HCT116 (cell line): ENCODE data around the gene ADAM21. TPM values are rescaled to one million over a fixed set of nuclear protein-coding genes. Genes with fewer than 3 reads are reported as not detected.

Experiments
- ATAC-seq: fragments of 200-7000 bp; cut with Tn5 transposase; 2 replicates; pipeline ENCODE4 v1.9.1; 2020; ENCODE audit warnings: mild to moderate bottlenecking, moderate library complexity
- BruUV-seq: library from RNA; stranded (reverse); fragments of 400-500 nt; replicated peaks from 2 replicates; lab custom pipeline; 2021; lab: Mats Ljungman, UMichigan
- CTCF ChIA-PET: fragments of 300-600 bp; sonication (Branson Sonifier 250); formaldehyde crosslinking; loops from one replicate; lab custom pipeline; 2021; ENCODE audit warnings: antibody characterized with exemption; lab: Charles Lee
- POLR2A ChIA-PET: fragments of 300-600, 350-600 bp; sonication (Branson Sonifier 250); formaldehyde crosslinking; loops from one replicate; lab custom pipeline; 2021; ENCODE audit warnings: antibody characterized with exemption; lab: Charles Lee
- RAD21 ChIA-PET, 2 experiments: fragments of 300-600 bp; sonication (Branson Sonifier 250); formaldehyde crosslinking; loops; one replicate each; lab custom pipeline; 2023; ENCODE audit warnings: low total read pairs in 2 of 2; ENCODE audit not compliant: uncharacterized antibody in 2 of 2, unreplicated experiment in 2 of 2, low non-redundant PET in 1 of 2; lab: Charles Lee
- DNase-seq: peaks from one replicate; pipeline ENCODE4 v3.0.0-alpha.2; 2010; ENCODE audit warnings: low read depth, low spot score
- H2AFZ ChIP-seq: fragments of 200-600 bp; shearing (Covaris generic), sonication (generic); 2 replicates; pipeline ENCODE4 v1.6.1; 2017; ENCODE audit warnings: low read depth, mixed run types, mixed read lengths, antibody characterized with exemption, low read length; ENCODE audit not compliant: poor library complexity, severe bottlenecking
- H3K27ac ChIP-seq: 2 replicates; pipeline ENCODE4 v1.5.1; 2012; ENCODE audit warnings: low read depth, low read length
- H3K27me3 ChIP-seq: fragments of 200-600 bp; sonication (generic); 2 replicates; pipeline ENCODE4 v1.6.1; 2016; ENCODE audit warnings: mixed run types, low read length, mixed read lengths; ENCODE audit not compliant: insufficient read depth
- H3K36me3 ChIP-seq, 2 experiments: fragments of 200-500 bp in 1 of 2; fragments of 200-600 bp in 1 of 2; sonication (Bioruptor generic) in 1 of 2; sonication (generic) in 1 of 2; 2 replicates each; pipeline versions ENCODE4 v1.5.1 to v1.6.1; 2014 to 2016; ENCODE audit warnings: low read length in 2 of 2, inconsistent platforms in 1 of 2, mixed read lengths in 1 of 2, mixed run types in 1 of 2; ENCODE audit not compliant: insufficient read depth in 2 of 2, control insufficient read depth in 1 of 2
- H3K4me1 ChIP-seq, 2 experiments: fragments of 200-600 bp in 1 of 2; sonication (generic) in 1 of 2; 2 replicates each; pipeline versions ENCODE4 v1.5.1 to v1.6.1; 2012 to 2017; ENCODE audit warnings: low read length in 2 of 2, inconsistent platforms in 1 of 2, mild to moderate bottlenecking in 1 of 2, mixed read lengths in 1 of 2, mixed run types in 1 of 2, moderate library complexity in 1 of 2; ENCODE audit not compliant: insufficient read depth in 2 of 2, control insufficient read depth in 1 of 2
- H3K4me2 ChIP-seq: fragments of 200-600 bp; sonication (generic); 2 replicates; pipeline ENCODE4 v1.6.1; 2017; ENCODE audit warnings: mixed run types, low read length, mixed read lengths
- H3K4me3 ChIP-seq, 2 experiments: fragments of 200-600 bp in 1 of 2; sonication (generic) in 1 of 2; replicated peaks in 1 of 2; 2 replicates each; pipeline ENCODE4 v1.5.1; 2011 to 2016; ENCODE audit warnings: low read length in 2 of 2, control low read depth in 1 of 2, low read depth in 1 of 2, mild to moderate bottlenecking in 1 of 2, mixed read lengths in 1 of 2, mixed run types in 1 of 2
- H3K79me2 ChIP-seq: fragments of 200-600 bp; sonication (generic); 2 replicates; pipeline ENCODE4 v1.6.1; 2017; ENCODE audit warnings: mild to moderate bottlenecking, mixed run types, low read length, moderate library complexity, mixed read lengths; ENCODE audit not compliant: insufficient read depth
- H3K9ac ChIP-seq: fragments of 200-600 bp; sonication (generic); 2 replicates; pipeline ENCODE4 v1.6.1; 2016; ENCODE audit warnings: low read length, mixed read lengths
- H3K9me2 ChIP-seq: fragments of 200-600 bp; sonication (generic), shearing (Covaris generic); 2 replicates; pipeline ENCODE4 v1.6.1; 2017; ENCODE audit warnings: mixed run types, mild to moderate bottlenecking, moderate library complexity; ENCODE audit not compliant: insufficient read depth
- H3K9me3 ChIP-seq, 2 experiments: fragments of 200-500 bp in 1 of 2; fragments of 200-600 bp in 1 of 2; sonication (Bioruptor generic) in 1 of 2; sonication (generic) in 1 of 2; 2 replicates each; pipeline ENCODE4 v1.6.1; 2014 to 2017; ENCODE audit warnings: low read length in 2 of 2, mixed read lengths in 2 of 2, inconsistent platforms in 1 of 2, low read depth in 1 of 2, mild to moderate bottlenecking in 1 of 2, mixed run types in 1 of 2, moderate library complexity in 1 of 2; ENCODE audit not compliant: control insufficient read depth in 1 of 2, insufficient read depth in 1 of 2
- H4K20me1 ChIP-seq: fragments of 200-600 bp; sonication (generic), shearing (Covaris generic); 2 replicates; pipeline ENCODE4 v1.6.1; 2017; ENCODE audit warnings: mixed run types, mild to moderate bottlenecking, moderate library complexity; ENCODE audit not compliant: insufficient read depth
- CTCF ChIP-seq, 3 experiments: fragments of 200-600 bp in 1 of 3; sonication (generic) in 1 of 3; IDR thresholded peaks in 2 of 3; conservative IDR thresholded peaks in 1 of 3; 2 replicates each; pipeline ENCODE4 v1.5.1; 2012 to 2017; ENCODE audit warnings: low read depth in 2 of 3, low read length in 2 of 3, antibody characterized with exemption in 1 of 3, borderline replicate concordance in 1 of 3, control low read depth in 1 of 3, mild to moderate bottlenecking in 1 of 3, mixed read lengths in 1 of 3, mixed run types in 1 of 3, moderate library complexity in 1 of 3; ENCODE audit not compliant: insufficient read depth in 1 of 3
- ELF1 ChIP-seq: IDR thresholded peaks from 2 replicates; pipeline ENCODE4 v1.6.1; 2012; ENCODE audit warnings: low read depth, borderline replicate concordance
- FOSL1 ChIP-seq: IDR thresholded peaks from 2 replicates; pipeline ENCODE4 v1.6.1; 2012; ENCODE audit warnings: low read depth
- MAX ChIP-seq: IDR thresholded peaks from 2 replicates; pipeline ENCODE4 v1.6.1; 2012
- POLR2AphosphoS5 ChIP-seq: IDR thresholded peaks from 2 replicates; pipeline ENCODE4 v1.6.1; 2011; ENCODE audit warnings: mild to moderate bottlenecking, low read depth, low read length, moderate library complexity
- SIN3A ChIP-seq: IDR thresholded peaks from 2 replicates; pipeline ENCODE4 v1.6.1; 2012; ENCODE audit warnings: low read depth
- SRF ChIP-seq: IDR thresholded peaks from 2 replicates; pipeline ENCODE4 v1.6.1; 2012; ENCODE audit warnings: low read depth
- TCF7L2 ChIP-seq: IDR thresholded peaks from 2 replicates; pipeline ENCODE4 v1.7.0; 2011; ENCODE audit warnings: borderline replicate concordance, inconsistent platforms; ENCODE audit not compliant: insufficient read depth, insufficient read length; ENCODE audit errors: extremely low read depth
- ZNF274 ChIP-seq: fragments of 200-500 bp; sonication (Bioruptor generic); IDR thresholded peaks from 2 replicates; pipeline ENCODE4 v1.6.1; 2014; ENCODE audit warnings: mild to moderate bottlenecking, low read depth, low read length, inconsistent platforms
- intact Hi-C: fragments of 100-400 bp; cut with micrococcal nuclease; formaldehyde crosslinking; loops from 2 replicates; pipeline ENCODE4 v1.10.0; 2022
- total RNA-seq: library from RNA; stranded (reverse); gene quantifications from one replicate; pipeline ENCODE4 v1.2.1, GENCODE V29; 2021; ENCODE audit not compliant: unreplicated experiment
- TF ChIP-seq, protein P1 (sequence below): IDR thresholded peaks from 2 replicates; pipeline ENCODE4 v1.6.1; 2012; ENCODE audit warnings: low read depth

Gene ADAM21
- total RNA-seq, 1 experiment from 2014 or later: 0.98 TPM

DNA sequence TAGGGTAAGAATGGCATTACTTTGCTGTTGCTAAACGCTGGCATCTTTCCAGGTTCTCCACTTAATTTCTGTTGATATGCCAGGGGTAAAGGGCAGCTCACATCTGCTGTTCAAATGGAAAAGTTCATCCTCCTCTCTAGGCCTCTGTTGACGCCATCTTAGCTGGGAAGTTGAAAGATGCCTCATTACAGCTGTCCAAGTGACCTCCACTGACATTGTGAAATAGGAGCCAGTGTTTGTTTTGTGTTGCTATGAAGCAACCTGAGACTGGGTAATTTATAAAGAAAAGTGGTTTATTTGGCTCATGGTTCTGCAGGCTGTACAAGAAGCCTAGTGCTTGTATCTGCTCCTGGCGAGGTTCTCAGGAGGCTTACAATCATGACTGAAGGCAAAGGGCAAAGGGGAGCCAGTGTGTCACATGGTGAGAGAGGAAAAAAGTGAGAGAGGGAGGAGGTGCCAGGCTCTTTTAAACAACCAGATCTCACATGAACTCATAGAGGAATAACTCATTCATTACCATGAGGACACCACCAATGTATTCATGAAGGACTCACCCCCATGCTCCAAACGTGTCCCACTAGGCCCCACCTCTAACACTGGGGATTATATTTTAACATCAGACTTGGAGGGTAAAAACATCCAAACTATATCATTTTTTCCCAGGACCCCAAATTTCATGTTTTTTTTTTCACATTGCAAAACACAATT lies 3.2 kb upstream of the ADAM21 start (continued):
- TF ChIP-seq POLR2AphosphoS5: no peak
- no peak for TF ChIP-seq MAX
- no peak for TF ChIP-seq SRF
- TF ChIP-seq SIN3A: no peak
- TF ChIP-seq, protein P1, sequence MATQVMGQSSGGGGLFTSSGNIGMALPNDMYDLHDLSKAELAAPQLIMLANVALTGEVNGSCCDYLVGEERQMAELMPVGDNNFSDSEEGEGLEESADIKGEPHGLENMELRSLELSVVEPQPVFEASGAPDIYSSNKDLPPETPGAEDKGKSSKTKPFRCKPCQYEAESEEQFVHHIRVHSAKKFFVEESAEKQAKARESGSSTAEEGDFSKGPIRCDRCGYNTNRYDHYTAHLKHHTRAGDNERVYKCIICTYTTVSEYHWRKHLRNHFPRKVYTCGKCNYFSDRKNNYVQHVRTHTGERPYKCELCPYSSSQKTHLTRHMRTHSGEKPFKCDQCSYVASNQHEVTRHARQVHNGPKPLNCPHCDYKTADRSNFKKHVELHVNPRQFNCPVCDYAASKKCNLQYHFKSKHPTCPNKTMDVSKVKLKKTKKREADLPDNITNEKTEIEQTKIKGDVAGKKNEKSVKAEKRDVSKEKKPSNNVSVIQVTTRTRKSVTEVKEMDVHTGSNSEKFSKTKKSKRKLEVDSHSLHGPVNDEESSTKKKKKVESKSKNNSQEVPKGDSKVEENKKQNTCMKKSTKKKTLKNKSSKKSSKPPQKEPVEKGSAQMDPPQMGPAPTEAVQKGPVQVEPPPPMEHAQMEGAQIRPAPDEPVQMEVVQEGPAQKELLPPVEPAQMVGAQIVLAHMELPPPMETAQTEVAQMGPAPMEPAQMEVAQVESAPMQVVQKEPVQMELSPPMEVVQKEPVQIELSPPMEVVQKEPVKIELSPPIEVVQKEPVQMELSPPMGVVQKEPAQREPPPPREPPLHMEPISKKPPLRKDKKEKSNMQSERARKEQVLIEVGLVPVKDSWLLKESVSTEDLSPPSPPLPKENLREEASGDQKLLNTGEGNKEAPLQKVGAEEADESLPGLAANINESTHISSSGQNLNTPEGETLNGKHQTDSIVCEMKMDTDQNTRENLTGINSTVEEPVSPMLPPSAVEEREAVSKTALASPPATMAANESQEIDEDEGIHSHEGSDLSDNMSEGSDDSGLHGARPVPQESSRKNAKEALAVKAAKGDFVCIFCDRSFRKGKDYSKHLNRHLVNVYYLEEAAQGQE: no peak
- TF ChIP-seq FOSL1: no peak
- no peak for TF ChIP-seq TCF7L2
- TF ChIP-seq, all 23 proteins: peak for 0

DNA sequence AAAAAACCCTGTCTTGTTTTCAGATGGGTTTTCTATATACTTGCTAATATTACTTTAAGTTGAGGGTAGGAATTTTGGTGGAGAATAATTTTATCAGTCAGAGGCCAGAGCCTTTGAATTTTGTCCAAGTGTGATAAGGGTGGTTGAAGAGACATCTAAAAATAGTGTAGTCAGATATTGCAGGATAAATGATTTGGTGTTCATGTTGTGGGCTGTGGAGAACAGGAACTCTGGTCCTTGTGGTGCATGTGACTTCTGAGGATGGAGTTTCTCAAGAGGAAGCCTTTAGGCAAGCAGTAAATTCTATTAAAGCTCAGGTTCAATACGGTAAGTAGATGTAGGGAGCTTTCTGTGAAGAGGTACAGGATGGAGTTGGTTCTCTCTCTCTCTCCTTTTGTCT lies 2.8 kb downstream of the ADAM21 start:
- Histone ChIP-seq H3K27ac (no peak overlapping the region), H3K4me3 (no peak overlapping the region), H3K9me3 (no peaks in the 10 kb centered on the region), H3K4me1 (no peaks in the 10 kb centered on the region), H4K20me1 (no peaks in the 10 kb centered on the region), H3K9me2 (no peaks in the 10 kb centered on the region), H3K4me2 (no peak overlapping the region), H3K9ac (no peak overlapping the region), H2AFZ (no peak overlapping the region), H3K27me3 (no peaks in the 10 kb centered on the region)
- intact Hi-C loops: no loop called here
- BruUV-seq: no TSS peak
- DNase-seq: no peak
- CTCF ChIA-PET: interaction anchor here (1.0 kb wide), 1 partner anchor 368 kb away, joined by 3 read pairs; no protein-coding TSS in a partner anchor
- no peak for TF ChIP-seq ELF1
- TF ChIP-seq CTCF (IDR thresholded peaks at IDR 0.05 in 2 of 3, conservative IDR thresholded peaks at IDR 0.05 in 1 of 3; ENCODE audit: borderline replicate concordance in 1 of 3, insufficient read depth in 1 of 3, low read depth in 2 of 3, low read length in 2 of 3): no peak
- TF ChIP-seq ZNF274: no peak
- no peak for TF ChIP-seq MAX
- TF ChIP-seq, all 23 proteins: peak for 0
- Histone ChIP-seq H3K79me2 (no peaks in the 10 kb centered on the region), H3K36me3 (no peaks in the 10 kb centered on the region)
- no peak for ATAC-seq
- POLR2A ChIA-PET: no interaction called here
- RAD21 ChIA-PET: no interaction called here
